ENCODE data around the gene WDR19.

DNA sequence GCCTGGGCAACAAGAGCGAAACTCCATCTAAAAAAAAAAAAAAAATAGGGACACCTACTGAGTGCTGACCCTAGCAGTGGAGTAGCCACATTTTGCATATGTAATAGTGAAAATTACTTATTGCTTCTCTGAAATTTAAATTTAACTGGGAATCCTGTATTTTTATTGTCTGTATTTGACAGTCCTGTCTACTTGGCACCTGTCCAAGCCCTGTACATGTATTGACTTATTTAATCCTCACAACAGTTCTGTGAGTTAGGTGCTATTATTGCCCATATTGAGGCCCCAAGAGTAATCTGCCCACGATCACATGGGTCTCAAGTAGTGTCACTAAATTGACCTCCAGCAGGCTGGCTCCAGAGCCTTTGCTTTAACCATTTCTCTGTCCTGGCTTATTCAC is 81.6 kb downstream of the WDR19 start:
- TF ChIP-seq CTCF (IDR thresholded peaks at IDR 0.05; ENCODE audit: low read length): no peak
- TF ChIP-seq EZH2 (IDR thresholded peaks at IDR 0.05; ENCODE audit: borderline replicate concordance, low read length): no peak
